Stimulated activated CD8-positive, alpha-beta memory T cell treated with anti-CD3 and anti-CD28 coated beads, Interleukin-4, amount 100 ng/mL, for 24 hours (primary cell): ENCODE measurements around the gene LTN1.
"Not testable (repeated sequence)": the region's sequence is repeated elsewhere in the genome, so short reads cannot be mapped to it uniquely, and the experiment has no call there.

Experiments used
- DNase-seq: peaks from one replicate; pipeline ENCODE4 v3.0.0-alpha.2; 2020; ENCODE audit warnings: low read depth

LTN1 gene

DNA sequence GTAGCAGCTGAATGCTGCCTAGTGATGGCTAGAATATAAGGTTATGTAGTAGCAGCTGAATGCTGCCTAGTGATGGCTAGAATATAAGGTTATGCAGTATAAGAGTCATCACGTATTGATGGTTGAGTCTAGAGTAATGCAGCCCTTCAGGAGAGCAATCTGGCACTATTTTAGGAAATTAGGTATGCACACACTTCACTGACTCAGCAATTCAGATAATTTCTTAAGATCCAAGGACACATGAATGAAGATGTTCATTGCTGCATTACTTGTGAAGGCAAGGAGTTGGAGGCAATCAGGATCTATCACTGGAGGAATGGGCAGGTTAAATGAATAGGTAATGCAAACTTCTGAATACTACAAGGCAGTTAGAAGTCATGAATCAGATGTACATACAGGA is 13.6 kb downstream of the LTN1 start:
- no peak for DNase-seq

DNA sequence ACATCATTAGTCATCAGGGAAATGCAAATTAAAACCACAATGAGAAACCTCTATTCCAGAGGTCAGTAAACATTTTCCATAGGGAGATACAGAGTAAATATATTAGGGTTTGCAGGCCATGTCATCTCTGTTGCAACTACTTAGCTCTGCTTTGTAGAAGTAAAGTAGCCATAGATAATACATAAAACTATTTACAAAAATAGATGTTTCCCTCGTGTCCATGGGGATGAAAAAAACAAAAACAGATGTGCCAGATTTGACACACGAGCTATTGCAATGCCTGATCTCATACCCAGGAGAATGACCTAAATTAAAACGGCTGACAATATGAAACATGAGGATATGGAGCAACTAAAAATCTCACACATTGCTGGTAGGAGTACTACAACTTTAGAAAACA is 17.3 kb downstream of the LTN1 start:
- no peak for DNase-seq

DNA sequence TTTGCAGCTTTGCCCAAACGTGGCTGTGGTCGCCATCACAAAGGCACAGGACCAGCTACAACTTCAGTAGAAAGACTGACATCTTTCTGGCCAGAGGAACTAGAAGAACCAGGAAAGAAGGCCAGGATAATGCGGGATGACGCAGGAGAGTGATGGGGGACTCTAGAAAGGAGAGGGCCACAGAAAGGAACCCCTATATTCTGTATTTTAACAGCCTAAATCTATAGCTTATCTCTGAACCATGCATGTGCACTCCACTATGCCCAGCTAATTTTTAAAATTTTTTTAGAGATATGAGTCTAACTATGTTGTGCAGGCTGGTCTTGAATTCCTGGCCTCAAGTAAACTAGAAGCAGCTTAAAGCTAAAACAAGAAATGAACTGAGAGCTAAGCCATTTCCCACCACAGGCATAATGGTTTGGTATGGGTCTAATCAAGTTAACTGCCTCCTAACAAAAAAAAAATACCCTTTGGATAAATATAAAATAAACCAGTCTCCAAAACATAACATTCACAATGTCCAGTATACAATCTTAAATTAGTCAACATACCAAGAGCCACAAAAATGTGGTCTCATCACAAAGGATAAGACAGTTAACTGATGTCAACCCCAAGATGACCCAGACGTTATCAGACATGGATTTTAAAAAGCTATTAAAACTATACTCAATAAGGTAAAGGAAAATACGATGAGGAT is 18.0 kb downstream of the LTN1 start:
- DNase-seq: no peak

DNA sequence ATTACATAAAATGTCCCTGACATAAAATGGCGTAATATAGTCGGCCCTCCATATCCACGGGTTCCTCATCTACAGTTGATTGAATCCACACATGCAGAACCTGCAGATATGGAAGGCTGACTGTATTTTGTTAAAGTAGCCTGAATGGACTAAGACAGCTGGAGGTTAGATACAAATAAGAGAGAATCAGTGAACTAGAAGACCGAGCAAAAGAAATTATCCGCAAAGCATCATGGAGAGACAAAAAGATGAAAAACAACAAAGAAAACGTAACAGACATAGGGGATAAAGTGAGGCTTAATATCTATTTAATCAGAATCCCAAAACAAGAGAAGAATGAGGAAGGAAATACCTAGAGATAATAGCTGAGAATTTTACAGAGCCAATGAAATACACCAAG is 20.3 kb downstream of the LTN1 start:
- no peak for DNase-seq

DNA sequence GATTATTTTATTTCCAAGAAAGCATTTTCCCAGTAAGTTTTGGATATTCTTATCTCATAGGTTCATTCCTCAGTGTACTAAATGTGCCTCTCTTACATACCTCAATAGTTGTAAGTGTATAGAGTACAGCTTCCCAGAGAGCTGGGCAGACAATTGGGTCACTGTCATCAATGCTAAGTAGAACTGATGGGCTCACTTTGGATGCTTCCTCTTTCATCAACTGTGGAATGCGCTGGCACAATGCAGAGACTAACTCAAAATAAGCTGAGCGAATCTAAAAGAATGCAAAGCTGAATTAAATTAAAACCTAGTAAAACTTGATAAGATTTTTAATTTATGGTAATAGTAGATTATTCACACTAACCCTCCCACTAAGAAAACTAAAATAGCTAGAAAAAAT is 21.5 kb downstream of the LTN1 start:
- no peak for DNase-seq

DNA sequence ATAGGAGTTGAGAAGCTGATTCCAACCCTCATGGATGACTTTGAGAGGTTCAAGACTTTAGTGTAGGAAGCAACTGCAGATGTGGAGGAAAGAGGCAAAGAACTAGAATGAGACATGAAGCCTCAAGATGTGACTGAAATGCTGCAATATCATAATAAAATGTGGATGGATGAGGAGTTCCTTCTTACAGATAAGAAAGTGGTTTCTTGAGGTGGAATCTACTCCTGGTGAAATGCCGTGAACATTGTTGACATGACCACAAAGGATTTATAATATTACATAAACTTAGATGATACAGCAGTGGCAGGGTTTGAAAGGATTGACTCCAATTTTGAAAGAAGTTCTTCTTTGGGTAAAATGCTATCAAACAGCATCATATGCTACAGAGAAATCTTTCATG is 28.8 kb downstream of the LTN1 start:
- DNase-seq: no peak

DNA sequence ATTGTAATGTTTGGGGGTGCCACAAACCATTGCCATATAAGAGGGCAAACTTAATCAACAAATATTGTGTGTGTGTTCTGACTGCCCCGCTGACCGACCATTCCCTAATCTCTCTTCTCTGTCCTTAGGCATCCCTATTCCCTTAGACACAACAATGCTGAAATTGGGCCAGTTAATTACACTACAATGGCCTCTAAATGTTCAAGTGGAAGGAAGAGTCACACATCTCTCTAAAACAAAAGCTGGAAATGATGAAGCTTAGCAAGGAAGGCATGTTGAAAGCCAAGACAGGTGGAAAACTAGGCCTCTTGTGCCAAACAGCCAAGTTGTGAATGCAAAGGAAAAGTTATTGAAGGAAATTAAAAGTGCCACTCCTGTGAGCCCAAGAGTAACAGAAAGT is 30.2 kb downstream of the LTN1 start:
- DNase-seq: no peak

DNA sequence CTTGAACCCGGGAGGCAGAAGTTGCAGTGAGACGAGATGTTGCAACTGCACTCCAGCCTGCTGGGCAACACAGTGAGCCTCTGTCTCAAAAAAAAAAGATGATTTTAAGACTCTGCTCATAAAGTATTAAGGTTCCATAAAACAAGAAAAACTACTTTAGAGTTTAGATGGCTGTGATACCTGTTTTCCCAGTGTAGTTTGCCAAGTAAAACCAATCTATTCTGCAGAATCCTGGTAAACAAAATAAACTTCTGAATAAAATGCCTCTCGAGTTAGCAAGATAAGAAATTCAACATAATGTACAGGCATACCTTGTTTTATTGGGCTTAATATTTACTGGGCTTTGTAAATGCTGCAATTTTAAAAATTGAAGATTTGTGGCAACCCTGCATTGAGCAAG is 30.8 kb downstream of the LTN1 start:
- DNase-seq: no peak

DNA sequence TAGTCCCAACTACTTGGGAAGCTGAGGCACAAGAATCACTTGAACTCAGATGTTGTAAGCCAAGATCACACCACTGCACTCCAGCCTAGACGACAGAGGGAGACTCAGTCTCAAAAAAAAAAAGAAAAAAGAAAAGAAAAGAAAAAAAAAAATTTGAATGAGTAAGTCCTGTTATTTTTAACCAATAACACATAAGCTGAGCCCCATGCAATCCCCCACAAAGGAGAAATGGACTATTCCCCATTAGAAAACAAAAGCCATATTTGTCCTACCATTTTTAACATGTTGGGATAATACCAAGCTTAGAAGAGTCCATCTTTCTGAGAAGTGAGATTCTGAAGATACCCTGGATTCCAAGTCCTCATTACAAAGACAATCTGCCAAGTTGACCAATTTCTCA is 32.4 kb downstream of the LTN1 start:
- no peak for DNase-seq

DNA sequence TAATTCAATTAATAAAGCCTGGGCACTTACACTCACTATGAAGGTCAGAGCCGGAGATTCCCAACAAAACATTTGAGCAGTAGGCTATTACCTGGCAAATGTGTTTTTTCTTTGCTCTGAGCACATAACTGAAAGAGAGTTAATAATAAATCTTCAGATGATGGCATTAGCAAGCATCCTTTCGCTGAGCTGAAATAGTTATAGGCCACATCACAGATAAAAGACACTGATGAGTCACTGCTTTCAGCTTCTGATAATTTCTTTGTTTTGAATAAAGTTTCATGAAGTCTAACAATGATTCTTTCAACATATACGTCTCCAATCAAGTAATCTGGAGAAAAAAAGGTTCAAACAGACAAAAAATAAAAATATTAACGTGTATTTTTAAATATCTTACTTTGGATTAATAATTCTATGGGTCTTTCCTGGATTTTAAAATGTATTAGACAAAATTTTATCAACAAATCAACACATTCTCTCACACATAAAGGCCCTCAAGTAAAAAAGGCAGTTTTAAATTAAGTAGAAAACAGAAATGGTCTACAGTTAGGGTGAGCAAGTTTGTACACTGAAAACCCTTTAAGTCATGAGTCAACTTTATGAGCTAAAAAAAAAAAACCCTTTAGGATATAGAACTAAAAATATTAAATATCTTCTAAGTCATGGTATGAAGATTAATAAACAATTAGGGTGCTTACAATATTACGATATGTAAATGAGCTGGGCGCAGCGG is 33.1 kb downstream of the LTN1 start:
- no peak for DNase-seq

DNA sequence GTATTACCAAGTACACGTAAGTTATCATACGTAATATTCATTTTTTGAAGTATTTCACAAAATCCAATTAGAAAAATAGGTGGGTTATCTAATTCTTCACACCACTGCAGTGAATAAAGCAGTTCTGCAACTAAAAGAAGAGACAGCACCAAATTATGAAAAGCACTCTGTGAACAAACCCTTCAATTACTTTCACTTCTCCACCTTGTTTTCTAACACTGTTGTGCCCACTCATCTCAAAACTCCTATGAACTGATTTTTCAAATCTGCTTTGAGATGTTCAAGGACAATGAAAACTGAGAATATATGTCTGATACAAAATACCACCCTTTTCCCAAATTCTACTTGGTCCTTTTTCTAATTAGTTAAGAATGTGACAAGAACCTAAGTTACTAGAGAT is 39.4 kb downstream of the LTN1 start:
- no peak for DNase-seq

DNA sequence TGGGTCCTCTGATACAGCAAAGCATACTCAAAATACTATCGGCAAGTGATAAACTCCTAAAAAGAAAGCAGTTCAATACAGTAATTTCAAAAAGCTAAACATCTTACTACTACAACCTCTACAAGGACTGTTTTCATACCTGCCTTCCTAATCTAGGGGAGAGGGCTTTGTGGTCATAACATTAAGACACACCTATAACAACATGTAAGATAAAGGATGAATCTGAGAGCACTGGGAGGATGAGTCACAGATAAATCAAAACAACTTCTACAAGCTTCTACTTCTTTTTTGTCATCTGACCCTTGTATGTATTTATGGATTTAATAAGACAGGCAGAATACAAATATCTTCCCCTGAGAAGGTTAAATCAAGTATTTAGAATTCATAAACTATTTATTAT is 40.0 kb downstream of the LTN1 start:
- no peak for DNase-seq

DNA sequence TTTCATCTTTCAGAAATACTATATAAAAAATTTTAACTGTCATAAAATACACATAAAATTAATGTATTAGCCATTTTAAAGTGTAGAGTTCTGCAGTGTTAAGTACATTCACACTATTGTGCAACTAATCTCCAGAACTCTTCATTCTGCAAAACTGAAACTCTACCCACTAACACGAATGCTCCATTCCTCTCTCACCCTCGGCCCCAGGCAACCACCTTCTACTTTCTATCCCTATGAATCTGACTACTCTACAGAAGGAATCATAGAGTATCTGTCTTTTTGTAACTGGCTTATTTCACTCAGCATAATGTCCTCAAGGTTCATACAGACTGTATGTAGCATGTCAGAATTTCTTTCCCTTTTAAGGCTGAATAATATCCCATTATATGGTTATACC is 43.4 kb downstream of the LTN1 start:
- DNase-seq: no peak

DNA sequence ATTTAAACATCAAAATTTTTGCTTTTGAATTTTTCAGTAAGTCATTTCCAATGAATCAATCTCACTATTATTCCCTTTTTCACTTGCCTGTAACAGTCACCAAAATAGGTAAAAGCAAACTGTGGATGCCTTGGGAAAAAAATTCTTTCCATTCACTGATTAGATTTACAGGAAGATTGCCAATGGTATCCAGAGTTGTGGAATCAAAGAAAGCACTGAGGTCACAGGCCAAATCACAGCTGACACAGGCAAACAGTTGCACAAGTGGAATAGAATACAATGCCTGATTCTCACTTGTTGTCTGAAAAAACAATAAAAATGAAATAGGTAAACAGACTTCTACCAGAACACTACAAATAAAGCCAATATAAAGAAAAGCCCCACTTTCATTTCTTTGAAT is 48.4 kb downstream of the LTN1 start:
- no peak for DNase-seq

DNA sequence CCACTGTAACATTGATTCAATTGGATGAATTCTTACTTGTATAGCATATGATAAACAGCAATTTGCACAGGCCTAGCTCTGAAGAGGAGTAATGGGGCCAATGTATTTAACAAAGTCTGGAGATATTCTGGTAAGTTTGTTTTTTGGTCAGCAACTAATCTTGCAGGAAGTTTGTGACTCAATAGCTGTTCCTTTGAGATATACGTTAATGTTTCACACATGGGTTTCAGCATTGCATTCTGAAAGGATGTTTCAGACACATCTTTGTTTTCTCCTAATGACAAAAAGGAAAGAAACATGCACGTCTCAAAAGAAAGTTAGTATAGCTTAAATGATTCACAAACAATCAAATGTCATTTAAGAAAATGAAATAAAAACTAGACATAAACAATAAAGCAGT is 49.0 kb downstream of the LTN1 start:
- no peak for DNase-seq

DNA sequence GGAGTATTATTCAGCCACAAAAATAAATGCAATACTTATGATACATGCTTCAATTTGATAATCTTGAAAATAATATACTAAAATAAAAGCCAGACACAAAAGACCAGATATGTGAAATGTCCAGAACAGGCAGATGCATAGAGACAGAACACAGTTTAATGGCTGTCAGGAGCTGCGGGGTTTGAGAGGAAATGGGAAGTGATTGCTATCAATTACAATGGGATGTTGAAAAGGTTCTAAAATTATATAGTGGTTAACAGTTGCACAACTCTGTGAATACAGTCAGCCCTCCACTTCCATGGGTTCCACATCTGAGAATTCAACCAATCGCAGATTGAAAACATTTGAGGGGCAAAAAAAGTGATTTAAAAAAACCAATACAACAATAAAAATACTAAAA is 54.0 kb downstream of the LTN1 start:
- DNase-seq: no peak

DNA sequence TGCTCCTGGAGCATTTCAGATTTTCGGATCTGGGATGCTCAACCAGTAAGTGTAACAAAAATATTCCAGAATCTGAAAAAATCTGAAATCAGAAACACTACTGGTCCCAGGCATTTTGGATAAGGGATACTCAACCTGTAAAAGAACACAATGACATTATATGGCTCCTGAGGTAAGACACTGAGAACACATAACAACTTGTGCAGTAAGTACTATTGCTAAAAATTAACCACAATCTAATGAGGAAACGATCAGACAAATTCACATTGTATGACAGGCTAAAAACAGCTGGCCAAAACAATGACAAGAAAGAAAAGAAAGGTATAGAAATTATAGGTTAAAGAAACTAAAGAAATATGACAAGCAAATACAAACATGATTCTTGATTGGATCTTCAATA is 54.9 kb downstream of the LTN1 start:
- no peak for DNase-seq

DNA sequence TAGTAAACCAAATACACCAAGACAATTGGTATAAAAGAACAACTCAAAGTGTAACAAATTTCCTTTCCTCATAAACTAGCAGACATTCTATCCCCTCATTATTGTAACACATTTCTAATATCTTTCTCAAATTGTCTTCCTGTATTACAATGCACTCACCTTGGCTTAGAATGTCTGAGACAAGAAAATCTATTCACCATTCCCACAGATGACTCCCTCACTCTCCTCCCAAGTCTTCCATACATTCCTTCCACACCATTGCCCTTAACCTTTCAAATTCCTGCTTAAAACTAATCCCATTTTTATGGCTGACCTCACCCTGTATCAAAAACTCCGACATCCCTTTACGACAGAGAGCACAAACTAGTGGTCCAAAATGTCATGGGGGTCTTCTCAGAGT is 56.0 kb downstream of the LTN1 start:
- DNase-seq: no peak

DNA sequence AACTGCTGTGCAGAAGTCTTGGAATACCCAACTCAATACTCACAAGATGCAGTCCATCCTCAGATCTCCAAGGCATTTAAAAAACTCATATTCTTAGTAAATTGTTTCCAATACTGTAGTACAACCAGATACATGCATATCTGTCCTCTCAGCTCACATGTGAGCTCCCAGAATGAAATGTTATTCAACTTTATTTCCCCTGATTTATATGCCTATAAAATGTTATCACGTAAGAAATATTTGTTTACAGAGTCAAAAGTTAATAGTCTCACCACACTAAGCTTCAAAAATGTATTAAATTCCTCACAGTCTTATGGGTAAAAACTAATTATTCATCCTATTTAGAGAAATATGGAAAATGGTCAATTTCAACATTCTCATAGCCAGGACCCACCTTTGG is 56.6 kb downstream of the LTN1 start:
- no peak for DNase-seq

DNA sequence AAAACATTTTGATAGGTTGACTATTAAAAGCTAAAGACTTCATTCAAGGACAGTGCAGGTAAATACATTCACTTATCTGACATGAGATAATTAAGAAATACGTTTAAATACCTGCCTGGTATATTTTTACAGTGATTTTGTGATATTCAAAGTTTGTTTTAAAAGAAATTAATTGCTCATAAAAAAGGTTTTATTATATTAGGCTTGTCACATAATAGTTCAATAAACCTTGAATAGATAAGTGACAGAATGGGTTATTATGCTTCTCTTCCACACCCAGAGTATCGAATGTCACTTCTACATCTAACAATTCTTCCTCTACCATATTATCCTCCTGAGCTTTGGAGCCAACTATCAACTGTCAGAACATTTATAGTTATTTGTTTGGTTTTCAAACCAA is 60.0 kb downstream of the LTN1 start:
- no peak for DNase-seq

DNA sequence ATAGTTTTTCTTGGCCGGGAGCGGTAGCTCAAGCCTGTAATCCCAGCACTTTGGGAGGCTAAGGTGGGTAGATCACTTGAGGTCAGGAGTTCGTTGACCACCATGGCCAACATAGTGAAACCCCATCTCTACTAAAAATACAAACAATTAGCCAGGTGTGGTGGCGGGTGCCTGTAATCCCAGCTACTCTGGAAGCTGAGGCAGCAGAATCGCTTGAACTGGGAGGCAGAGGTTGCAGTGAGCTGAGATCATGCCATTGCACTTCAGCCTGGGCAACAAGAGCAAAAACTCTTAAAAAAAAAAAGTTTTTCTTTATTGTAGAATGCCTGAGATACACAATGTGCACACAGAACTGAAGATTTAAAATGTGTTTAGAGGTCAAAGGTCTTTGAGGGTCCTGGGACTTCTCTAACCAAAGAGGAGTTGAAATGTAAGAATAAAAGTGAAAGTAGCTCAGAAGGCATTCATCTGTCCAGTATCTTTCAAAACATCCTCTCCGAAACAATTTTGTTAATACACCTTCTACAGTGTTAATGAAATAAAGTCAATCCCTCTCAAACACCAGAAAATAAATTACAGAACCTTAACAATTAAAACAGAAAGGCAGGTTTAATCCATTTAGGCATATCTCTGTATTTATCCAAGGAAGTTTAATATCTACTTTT is 60.8 kb downstream of the LTN1 start:
- DNase-seq: not testable (repeated sequence)

DNA sequence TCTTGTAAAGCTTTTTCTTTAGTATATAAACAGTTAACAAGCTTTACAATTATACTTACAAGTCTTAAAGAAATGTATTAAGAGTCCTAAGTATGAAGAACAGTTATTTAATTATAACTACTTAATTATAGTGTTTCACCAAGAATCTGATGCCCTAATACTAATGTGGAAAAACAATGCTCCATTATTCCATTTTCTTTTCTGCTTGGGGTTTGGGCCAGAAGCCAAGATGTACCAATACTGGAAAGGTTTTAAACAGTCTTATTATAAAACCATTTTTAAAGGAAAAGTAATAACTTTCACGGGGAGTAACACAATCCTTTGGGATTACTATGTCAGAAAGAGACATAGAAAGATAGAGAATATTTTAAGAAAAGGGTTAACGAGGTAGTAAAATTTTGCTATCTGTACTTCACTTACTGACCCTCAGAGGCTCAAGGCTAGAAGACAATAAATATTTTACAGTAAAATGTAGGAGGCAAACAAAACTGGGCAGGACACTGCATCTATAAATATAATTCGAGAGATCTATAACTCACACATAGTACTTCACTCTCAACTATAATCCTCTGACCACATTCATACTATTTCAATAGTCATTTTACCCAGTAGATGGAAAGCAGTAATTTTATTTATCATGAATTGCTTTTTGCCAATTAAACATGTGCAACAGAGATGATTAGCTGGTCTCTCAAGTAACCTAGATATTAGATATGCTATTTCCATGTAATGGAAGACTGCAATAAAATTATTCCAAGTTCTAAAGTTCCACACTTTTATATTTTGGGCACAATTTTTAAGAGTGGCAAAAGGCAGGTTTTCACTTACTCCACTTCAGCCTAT is 63.9 kb downstream of the LTN1 start:
- DNase-seq: no peak

DNA sequence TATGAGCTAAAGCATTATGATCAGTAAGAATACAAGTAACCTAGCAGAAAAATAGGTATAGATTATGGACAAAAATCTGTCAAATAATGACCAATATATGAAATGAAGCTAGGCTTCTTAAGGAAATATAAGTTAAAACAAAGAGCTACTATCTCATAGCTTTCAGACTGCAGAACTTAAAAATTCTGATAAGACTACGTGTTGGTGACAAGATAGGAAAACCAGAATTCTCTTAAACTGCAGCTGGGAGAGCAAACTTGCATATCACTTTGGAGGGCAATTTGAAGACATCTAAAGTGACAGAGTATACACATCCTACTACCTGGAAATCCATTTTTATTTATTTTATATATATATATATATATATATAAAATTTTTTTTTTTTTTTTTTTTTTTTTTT is 65.5 kb downstream of the LTN1 start:
- DNase-seq: no peak
